ENCODE measurements around the gene PTPN6.

GRCh38 chr12:6941267-6941666, 9.9 kb upstream of the PTPN6 start:
- TF ChIP-seq CTCF (IDR thresholded peaks at IDR 0.05) (no peak), EP300 (IDR thresholded peaks at IDR 0.05) (no peak), POLR2A (IDR thresholded peaks at IDR 0.05) (no peak)
